HK-2 (cell line): ENCODE results near the gene XXYLT1.
"Not testable (repeated sequence)": the region's sequence is repeated elsewhere in the genome, so short reads cannot be mapped to it uniquely, and the experiment has no call there.

Source experiments
- DNase-seq: peaks from one replicate; pipeline ENCODE4 v3.0.0-alpha.2; 2018; ENCODE audit not compliant: unreplicated experiment

XXYLT1 gene

GRCh38 chr3:195226900-195227447, 44.0 kb downstream of the XXYLT1 start:
- no peak for DNase-seq

GRCh38 chr3:195226445-195226844, 44.5 kb downstream of the XXYLT1 start:
- no peak for DNase-seq

- DNase-seq, result no peak
These were observed 45.9 kb downstream of the XXYLT1 start for GRCh38 chr3:195224980-195225580.

- no peak for DNase-seq
These were observed 46.6 kb downstream of the XXYLT1 start for GRCh38 chr3:195224156-195224979.

GRCh38 chr3:195221876-195222617, 48.9 kb downstream of the XXYLT1 start:
- DNase-seq, result no peak

- no peak for DNase-seq
These were observed 49.7 kb downstream of the XXYLT1 start for GRCh38 chr3:195221015-195221853.

GRCh38 chr3:195219351-195220230, 51.4 kb downstream of the XXYLT1 start:
- DNase-seq, result no peak

- DNase-seq, result not testable (repeated sequence)
These were observed 52.6 kb downstream of the XXYLT1 start for GRCh38 chr3:195218331-195218730.

GRCh38 chr3:195215576-195215975, 55.4 kb downstream of the XXYLT1 start:
- DNase-seq, result not testable (repeated sequence)

- no peak for DNase-seq
These were observed 56.6 kb downstream of the XXYLT1 start for GRCh38 chr3:195214381-195214780.

- DNase-seq, result no peak
These were observed 57.2 kb downstream of the XXYLT1 start for GRCh38 chr3:195213639-195214315.

GRCh38 chr3:195212749-195213375, 58.1 kb downstream of the XXYLT1 start:
- DNase-seq, result no peak

- no peak for DNase-seq
These were observed 58.8 kb downstream of the XXYLT1 start for GRCh38 chr3:195212033-195212748.

GRCh38 chr3:195210266-195210973, 60.5 kb downstream of the XXYLT1 start:
- no peak for DNase-seq

GRCh38 chr3:195209847-195210265, 61.1 kb downstream of the XXYLT1 start:
- no peak for DNase-seq

- no peak for DNase-seq
These were observed 61.7 kb downstream of the XXYLT1 start for GRCh38 chr3:195209083-195209846.

- DNase-seq, result no peak
These were observed 62.3 kb downstream of the XXYLT1 start for GRCh38 chr3:195208631-195209030.
